SK-N-SH (cell line): ENCODE data around the gene WDR49.

Experiments
- CTCF ChIP-seq: fragments of 200-600 bp; sonication (generic); IDR thresholded peaks from 2 replicates; pipeline ENCODE4 v1.6.1; 2017; ENCODE audit warnings: antibody characterized with exemption, mild to moderate bottlenecking, moderate library complexity
- EZH2phosphoT487 ChIP-seq: fragments of 200-600 bp; sonication (generic); IDR thresholded peaks from 2 replicates; pipeline ENCODE4 v1.6.1; 2017; ENCODE audit warnings: low read depth, mixed run types, mild to moderate bottlenecking, antibody characterized with exemption, moderate library complexity, borderline replicate concordance
- YY1 ChIP-seq: IDR thresholded peaks from 2 replicates; pipeline ENCODE4 v1.4.0; 2012; ENCODE audit warnings: low read depth, mild to moderate bottlenecking

- no peak for TF ChIP-seq CTCF
- TF ChIP-seq YY1, result no peak
- TF ChIP-seq EZH2phosphoT487, result no peak
Observed at GRCh38 chr3:167650459-167650858, 3.3 kb downstream of the WDR49 start.
